HEK293 (cell line): ENCODE measurements around the gene BRSK1.

Source experiments
- CTCF ChIA-PET: fragments of 350-600 bp; formaldehyde crosslinking; extraction: SDS; loops from one replicate; lab custom pipeline; 2021; ENCODE audit warnings: antibody characterized with exemption; lab: Yijun Ruan, JAX
- POLR2A ChIA-PET: fragments of 300-600 bp; formaldehyde crosslinking; extraction: SDS; loops from one replicate; lab custom pipeline; 2020; ENCODE audit warnings: antibody characterized with exemption, inconsistent platforms; lab: Yijun Ruan, JAX
- H3K27ac ChIP-seq: fragments of 200-500 bp; sonication (Bioruptor generic); 2 replicates; pipeline ENCODE4 v1.5.1; 2014; ENCODE audit warnings: low read depth, low read length, control low read depth, inconsistent platforms; ENCODE audit errors: extremely low read depth
- H3K36me3 ChIP-seq, 2 experiments: fragments of 200-500 bp in 1 of 2; sonication (Bioruptor generic) in 1 of 2; 1 replicate in 1 of 2; 2 replicates in 1 of 2; pipeline ENCODE4 v1.5.1; 2014 to 2017; ENCODE audit warnings: inconsistent platforms in 2 of 2, low read length in 2 of 2; ENCODE audit not compliant: control insufficient read depth in 2 of 2, insufficient read depth in 1 of 2
- H3K4me1 ChIP-seq: fragments of 200-500 bp; sonication (Bioruptor generic); 2 replicates; pipeline ENCODE4 v1.5.1; 2014; ENCODE audit warnings: mild to moderate bottlenecking, low read length, inconsistent platforms; ENCODE audit not compliant: control insufficient read depth, insufficient read depth
- H3K4me3 ChIP-seq: 2 replicates; pipeline ENCODE4 v1.5.1; 2011; ENCODE audit warnings: low read depth, mild to moderate bottlenecking, control low read depth, low read length, moderate library complexity
- H3K9me3 ChIP-seq: fragments of 200-500 bp; sonication (Bioruptor generic); 2 replicates; pipeline ENCODE4 v1.5.1; 2014; ENCODE audit warnings: low read depth, low read length, inconsistent platforms; ENCODE audit not compliant: control insufficient read depth, insufficient read depth
- BCL6B ChIP-seq: fragments of 450-650 bp; formaldehyde crosslinking; IDR thresholded peaks from 2 replicates; pipeline ENCODE4 v1.5.1; 2017; ENCODE audit warnings: missing biosample characterization, missing genetic modification characterization
- KLF9 ChIP-seq: fragments of 450-650 bp; formaldehyde crosslinking; IDR thresholded peaks from 2 replicates; pipeline ENCODE4 v1.5.1; 2016; ENCODE audit warnings: missing biosample characterization, missing genetic modification characterization, low read depth
- RBAK ChIP-seq: fragments of 450-650 bp; formaldehyde crosslinking; IDR thresholded peaks from 2 replicates; pipeline ENCODE4 v1.5.1; 2016; ENCODE audit warnings: missing biosample characterization, missing genetic modification characterization
- SP2 ChIP-seq: fragments of 450-650 bp; formaldehyde crosslinking; IDR thresholded peaks from 2 replicates; pipeline ENCODE4 v1.5.1; 2016; ENCODE audit warnings: missing biosample characterization, missing genetic modification characterization
- ZBTB17 ChIP-seq: fragments of 450-650 bp; formaldehyde crosslinking; IDR thresholded peaks from 2 replicates; pipeline ENCODE4 v1.5.1; 2016; ENCODE audit warnings: missing biosample characterization, missing genetic modification characterization
- ZBTB44 ChIP-seq: fragments of 450-650 bp; IDR thresholded peaks from 2 replicates; pipeline ENCODE4 v1.5.1; 2018; ENCODE audit warnings: missing biosample characterization, mild to moderate bottlenecking, missing genetic modification characterization
- ZBTB6 ChIP-seq: fragments of 450-650 bp; formaldehyde crosslinking; IDR thresholded peaks from 2 replicates; pipeline ENCODE4 v1.5.1; 2017; ENCODE audit warnings: missing biosample characterization, missing genetic modification characterization
- ZNF114 ChIP-seq: fragments of 450-650 bp; formaldehyde crosslinking; IDR thresholded peaks from 2 replicates; pipeline ENCODE4 v1.5.0; 2017; ENCODE audit warnings: missing biosample characterization, missing genetic modification characterization
- ZNF19 ChIP-seq: fragments of 450-650 bp; formaldehyde crosslinking; IDR thresholded peaks from 2 replicates; pipeline ENCODE4; 2016; ENCODE audit warnings: missing biosample characterization, missing genetic modification characterization, low read depth
- ZNF24 ChIP-seq: fragments of 450-650 bp; formaldehyde crosslinking; IDR thresholded peaks from 2 replicates; pipeline ENCODE4 v1.5.1; 2016; ENCODE audit warnings: missing biosample characterization, missing genetic modification characterization
- ZNF561 ChIP-seq: fragments of 450-650 bp; IDR thresholded peaks from 2 replicates; pipeline ENCODE4 v1.5.1; 2018; ENCODE audit warnings: missing biosample characterization, missing genetic modification characterization, borderline replicate concordance
- ZNF623 ChIP-seq: fragments of 450-650 bp; formaldehyde crosslinking; IDR thresholded peaks from 2 replicates; pipeline ENCODE4 v1.5.1; 2016; ENCODE audit warnings: missing biosample characterization, missing genetic modification characterization
- ZNF677 ChIP-seq: fragments of 450-650 bp; IDR thresholded peaks from 2 replicates; pipeline ENCODE4 v1.5.0; 2018; ENCODE audit warnings: missing biosample characterization, mild to moderate bottlenecking, missing genetic modification characterization, moderate library complexity
- TF ChIP-seq, protein P1 (sequence below): fragments of 450-650 bp; formaldehyde crosslinking; IDR thresholded peaks from 2 replicates; pipeline ENCODE4 v1.5.1; 2016; ENCODE audit warnings: missing biosample characterization, missing genetic modification characterization
- TF ChIP-seq, protein P2 (sequence below): fragments of 450-650 bp; formaldehyde crosslinking; IDR thresholded peaks from 2 replicates; pipeline ENCODE4 v1.5.1; 2016; ENCODE audit warnings: missing biosample characterization, missing genetic modification characterization, low read depth
- TF ChIP-seq, protein P3 (sequence below): fragments of 450-650 bp; formaldehyde crosslinking; IDR thresholded peaks from 2 replicates; pipeline ENCODE4 v1.5.1; 2017; ENCODE audit warnings: missing biosample characterization, mild to moderate bottlenecking, missing genetic modification characterization, moderate library complexity
- TF ChIP-seq, protein P4 (sequence below): fragments of 450-650 bp; formaldehyde crosslinking; IDR thresholded peaks from 2 replicates; pipeline ENCODE4 v1.5.1; 2016; ENCODE audit warnings: missing biosample characterization, missing genetic modification characterization
- TF ChIP-seq, protein P5 (sequence below): fragments of 450-650 bp; formaldehyde crosslinking; IDR thresholded peaks from 2 replicates; pipeline ENCODE4 v1.5.1; 2017; ENCODE audit warnings: missing biosample characterization, missing genetic modification characterization
- TF ChIP-seq, protein P6 (sequence below): fragments of 450-650 bp; formaldehyde crosslinking; IDR thresholded peaks from 2 replicates; pipeline ENCODE4 v1.5.1; 2016; ENCODE audit warnings: missing biosample characterization, missing genetic modification characterization

BRSK1 gene

GRCh38 chr19:55333870-55334269 is 50.1 kb downstream of the BRSK1 start:
- no peak overlapping the region for H3K27ac ChIP-seq
- ChIA-PET CTCF (interaction anchor here (2.3 kb wide), 1 partner anchor 84 kb away, joined by 8 read pairs; no protein-coding TSS in a partner anchor), POLR2A (no interaction called here)
- H3K4me1 ChIP-seq: peaks cover 3% of the 10 kb centered on the region; the same call in 1 of the 2 replicates
- H3K9me3 ChIP-seq: no peaks in the 10 kb centered on the region
- no peaks in the 10 kb centered on the region; a peak in 1 of 3 replicates for H3K36me3 ChIP-seq
- H3K4me3 ChIP-seq: no peak overlapping the region
- TF ChIP-seq, protein P1, sequence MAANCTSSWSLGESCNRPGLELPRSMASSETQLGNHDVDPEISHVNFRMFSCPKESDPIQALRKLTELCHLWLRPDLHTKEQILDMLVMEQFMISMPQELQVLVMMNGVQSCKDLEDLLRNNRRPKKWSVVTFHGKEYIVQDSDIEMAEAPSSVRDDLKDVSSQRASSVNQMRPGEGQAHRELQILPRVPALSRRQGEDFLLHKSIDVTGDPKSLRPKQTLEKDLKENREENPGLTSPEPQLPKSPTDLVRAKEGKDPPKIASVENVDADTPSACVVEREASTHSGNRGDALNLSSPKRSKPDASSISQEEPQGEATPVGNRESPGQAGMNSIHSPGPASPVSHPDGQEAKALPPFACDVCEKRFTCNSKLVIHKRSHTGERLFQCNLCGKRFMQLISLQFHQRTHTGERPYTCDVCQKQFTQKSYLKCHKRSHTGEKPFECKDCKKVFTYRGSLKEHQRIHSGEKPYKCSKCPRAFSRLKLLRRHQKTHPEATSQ: no peak
- no peak for TF ChIP-seq SP2 (tag by site-specific recombination)
- TF ChIP-seq ZNF561 (tag by site-specific recombination): no peak
- TF ChIP-seq, protein P2, sequence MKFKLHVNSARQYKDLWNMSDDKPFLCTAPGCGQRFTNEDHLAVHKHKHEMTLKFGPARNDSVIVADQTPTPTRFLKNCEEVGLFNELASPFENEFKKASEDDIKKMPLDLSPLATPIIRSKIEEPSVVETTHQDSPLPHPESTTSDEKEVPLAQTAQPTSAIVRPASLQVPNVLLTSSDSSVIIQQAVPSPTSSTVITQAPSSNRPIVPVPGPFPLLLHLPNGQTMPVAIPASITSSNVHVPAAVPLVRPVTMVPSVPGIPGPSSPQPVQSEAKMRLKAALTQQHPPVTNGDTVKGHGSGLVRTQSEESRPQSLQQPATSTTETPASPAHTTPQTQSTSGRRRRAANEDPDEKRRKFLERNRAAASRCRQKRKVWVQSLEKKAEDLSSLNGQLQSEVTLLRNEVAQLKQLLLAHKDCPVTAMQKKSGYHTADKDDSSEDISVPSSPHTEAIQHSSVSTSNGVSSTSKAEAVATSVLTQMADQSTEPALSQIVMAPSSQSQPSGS (tag by site-specific recombination): no peak
- TF ChIP-seq ZNF19: no peak
- TF ChIP-seq, protein P3, sequence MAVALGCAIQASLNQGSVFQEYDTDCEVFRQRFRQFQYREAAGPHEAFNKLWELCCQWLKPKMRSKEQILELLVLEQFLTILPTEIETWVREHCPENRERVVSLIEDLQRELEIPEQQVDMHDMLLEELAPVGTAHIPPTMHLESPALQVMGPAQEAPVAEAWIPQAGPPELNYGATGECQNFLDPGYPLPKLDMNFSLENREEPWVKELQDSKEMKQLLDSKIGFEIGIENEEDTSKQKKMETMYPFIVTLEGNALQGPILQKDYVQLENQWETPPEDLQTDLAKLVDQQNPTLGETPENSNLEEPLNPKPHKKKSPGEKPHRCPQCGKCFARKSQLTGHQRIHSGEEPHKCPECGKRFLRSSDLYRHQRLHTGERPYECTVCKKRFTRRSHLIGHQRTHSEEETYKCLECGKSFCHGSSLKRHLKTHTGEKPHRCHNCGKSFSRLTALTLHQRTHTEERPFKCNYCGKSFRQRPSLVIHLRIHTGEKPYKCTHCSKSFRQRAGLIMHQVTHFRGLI (tag by site-specific recombination): 0 out of 2 replicates have a peak, but pooled peaks have one; percentile 22
- TF ChIP-seq, protein P4, sequence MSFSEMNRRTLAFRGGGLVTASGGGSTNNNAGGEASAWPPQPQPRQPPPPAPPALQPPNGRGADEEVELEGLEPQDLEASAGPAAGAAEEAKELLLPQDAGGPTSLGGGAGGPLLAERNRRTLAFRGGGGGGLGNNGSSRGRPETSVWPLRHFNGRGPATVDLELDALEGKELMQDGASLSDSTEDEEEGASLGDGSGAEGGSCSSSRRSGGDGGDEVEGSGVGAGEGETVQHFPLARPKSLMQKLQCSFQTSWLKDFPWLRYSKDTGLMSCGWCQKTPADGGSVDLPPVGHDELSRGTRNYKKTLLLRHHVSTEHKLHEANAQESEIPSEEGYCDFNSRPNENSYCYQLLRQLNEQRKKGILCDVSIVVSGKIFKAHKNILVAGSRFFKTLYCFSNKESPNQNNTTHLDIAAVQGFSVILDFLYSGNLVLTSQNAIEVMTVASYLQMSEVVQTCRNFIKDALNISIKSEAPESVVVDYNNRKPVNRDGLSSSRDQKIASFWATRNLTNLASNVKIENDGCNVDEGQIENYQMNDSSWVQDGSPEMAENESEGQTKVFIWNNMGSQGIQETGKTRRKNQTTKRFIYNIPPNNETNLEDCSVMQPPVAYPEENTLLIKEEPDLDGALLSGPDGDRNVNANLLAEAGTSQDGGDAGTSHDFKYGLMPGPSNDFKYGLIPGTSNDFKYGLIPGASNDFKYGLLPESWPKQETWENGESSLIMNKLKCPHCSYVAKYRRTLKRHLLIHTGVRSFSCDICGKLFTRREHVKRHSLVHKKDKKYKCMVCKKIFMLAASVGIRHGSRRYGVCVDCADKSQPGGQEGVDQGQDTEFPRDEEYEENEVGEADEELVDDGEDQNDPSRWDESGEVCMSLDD (tag by site-specific recombination): 0 out of 2 replicates have a peak, but pooled peaks have one; percentile 46
- TF ChIP-seq, protein P5, sequence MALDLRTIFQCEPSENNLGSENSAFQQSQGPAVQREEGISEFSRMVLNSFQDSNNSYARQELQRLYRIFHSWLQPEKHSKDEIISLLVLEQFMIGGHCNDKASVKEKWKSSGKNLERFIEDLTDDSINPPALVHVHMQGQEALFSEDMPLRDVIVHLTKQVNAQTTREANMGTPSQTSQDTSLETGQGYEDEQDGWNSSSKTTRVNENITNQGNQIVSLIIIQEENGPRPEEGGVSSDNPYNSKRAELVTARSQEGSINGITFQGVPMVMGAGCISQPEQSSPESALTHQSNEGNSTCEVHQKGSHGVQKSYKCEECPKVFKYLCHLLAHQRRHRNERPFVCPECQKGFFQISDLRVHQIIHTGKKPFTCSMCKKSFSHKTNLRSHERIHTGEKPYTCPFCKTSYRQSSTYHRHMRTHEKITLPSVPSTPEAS: no peak
- no peak for TF ChIP-seq BCL6B (tag by site-specific recombination)
- no peak for TF ChIP-seq ZNF114 (tag by site-specific recombination)
- TF ChIP-seq ZNF677: no peak
- TF ChIP-seq ZNF24 (tag by site-specific recombination): no peak
- no peak for TF ChIP-seq KLF9
- no peak for TF ChIP-seq ZBTB6 (tag by site-specific recombination)
- TF ChIP-seq ZBTB17 (tag by site-specific recombination): 0 out of 2 replicates have a peak, but pooled peaks have one; percentile 21
- TF ChIP-seq ZNF623 (tag by site-specific recombination): no peak
- TF ChIP-seq, protein P6, sequence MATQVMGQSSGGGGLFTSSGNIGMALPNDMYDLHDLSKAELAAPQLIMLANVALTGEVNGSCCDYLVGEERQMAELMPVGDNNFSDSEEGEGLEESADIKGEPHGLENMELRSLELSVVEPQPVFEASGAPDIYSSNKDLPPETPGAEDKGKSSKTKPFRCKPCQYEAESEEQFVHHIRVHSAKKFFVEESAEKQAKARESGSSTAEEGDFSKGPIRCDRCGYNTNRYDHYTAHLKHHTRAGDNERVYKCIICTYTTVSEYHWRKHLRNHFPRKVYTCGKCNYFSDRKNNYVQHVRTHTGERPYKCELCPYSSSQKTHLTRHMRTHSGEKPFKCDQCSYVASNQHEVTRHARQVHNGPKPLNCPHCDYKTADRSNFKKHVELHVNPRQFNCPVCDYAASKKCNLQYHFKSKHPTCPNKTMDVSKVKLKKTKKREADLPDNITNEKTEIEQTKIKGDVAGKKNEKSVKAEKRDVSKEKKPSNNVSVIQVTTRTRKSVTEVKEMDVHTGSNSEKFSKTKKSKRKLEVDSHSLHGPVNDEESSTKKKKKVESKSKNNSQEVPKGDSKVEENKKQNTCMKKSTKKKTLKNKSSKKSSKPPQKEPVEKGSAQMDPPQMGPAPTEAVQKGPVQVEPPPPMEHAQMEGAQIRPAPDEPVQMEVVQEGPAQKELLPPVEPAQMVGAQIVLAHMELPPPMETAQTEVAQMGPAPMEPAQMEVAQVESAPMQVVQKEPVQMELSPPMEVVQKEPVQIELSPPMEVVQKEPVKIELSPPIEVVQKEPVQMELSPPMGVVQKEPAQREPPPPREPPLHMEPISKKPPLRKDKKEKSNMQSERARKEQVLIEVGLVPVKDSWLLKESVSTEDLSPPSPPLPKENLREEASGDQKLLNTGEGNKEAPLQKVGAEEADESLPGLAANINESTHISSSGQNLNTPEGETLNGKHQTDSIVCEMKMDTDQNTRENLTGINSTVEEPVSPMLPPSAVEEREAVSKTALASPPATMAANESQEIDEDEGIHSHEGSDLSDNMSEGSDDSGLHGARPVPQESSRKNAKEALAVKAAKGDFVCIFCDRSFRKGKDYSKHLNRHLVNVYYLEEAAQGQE (tag by site-specific recombination): no peak
- TF ChIP-seq RBAK: no peak
- TF ChIP-seq ZBTB44: no peak
